ENCODE results near the gene H2AZ1.

H2AZ1 gene

DNA sequence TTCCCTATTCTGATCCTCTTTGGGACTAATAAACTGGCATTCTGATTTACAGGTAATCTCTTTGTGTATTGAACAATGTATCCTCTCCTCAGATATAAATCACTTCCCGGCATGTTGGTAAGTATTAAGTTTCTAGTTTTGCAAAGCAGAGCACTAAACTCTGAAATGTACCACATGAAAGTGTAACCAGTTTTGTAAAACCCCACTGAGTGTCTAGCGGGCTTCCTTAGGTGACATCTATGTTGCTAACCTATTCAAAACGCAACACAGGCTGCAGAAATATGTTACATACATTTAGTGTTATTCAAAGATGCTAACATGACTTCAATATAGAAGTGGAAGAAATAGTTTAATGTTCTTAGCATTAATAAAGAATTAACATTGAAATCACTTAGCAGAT is 28.9 kb downstream of the H2AZ1 start:
- no peak overlapping the region for H3K4me3 ChIP-seq (ENCODE audit: control insufficient read depth, low read depth, low read length)
- no peak for DNase-seq (ENCODE audit: low read depth)
- TF ChIP-seq, protein P1, sequence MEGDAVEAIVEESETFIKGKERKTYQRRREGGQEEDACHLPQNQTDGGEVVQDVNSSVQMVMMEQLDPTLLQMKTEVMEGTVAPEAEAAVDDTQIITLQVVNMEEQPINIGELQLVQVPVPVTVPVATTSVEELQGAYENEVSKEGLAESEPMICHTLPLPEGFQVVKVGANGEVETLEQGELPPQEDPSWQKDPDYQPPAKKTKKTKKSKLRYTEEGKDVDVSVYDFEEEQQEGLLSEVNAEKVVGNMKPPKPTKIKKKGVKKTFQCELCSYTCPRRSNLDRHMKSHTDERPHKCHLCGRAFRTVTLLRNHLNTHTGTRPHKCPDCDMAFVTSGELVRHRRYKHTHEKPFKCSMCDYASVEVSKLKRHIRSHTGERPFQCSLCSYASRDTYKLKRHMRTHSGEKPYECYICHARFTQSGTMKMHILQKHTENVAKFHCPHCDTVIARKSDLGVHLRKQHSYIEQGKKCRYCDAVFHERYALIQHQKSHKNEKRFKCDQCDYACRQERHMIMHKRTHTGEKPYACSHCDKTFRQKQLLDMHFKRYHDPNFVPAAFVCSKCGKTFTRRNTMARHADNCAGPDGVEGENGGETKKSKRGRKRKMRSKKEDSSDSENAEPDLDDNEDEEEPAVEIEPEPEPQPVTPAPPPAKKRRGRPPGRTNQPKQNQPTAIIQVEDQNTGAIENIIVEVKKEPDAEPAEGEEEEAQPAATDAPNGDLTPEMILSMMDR (conservative IDR thresholded peaks at IDR 0.05; ENCODE audit: control insufficient read depth, insufficient read depth, low read depth, low read length), result no peak

DNA sequence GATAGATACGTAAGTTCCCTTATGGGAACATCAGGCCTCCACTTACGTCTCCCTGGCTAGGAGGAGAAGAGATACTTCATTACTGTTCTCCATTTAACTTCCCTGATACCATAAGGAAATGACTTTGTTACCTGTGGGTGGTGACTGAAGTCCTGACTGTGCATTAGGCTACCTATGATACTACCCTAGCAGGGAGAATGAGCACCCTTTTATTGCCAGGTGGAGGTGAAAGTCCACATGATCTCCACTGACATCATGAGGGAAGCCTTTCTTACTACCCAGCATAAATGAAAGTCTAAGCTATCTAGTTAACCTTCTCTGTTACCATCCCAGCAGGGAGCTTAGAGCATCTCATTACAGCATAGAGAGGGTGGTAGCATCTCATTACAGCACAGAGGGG is 31.4 kb downstream of the H2AZ1 start:
- no peak for DNase-seq (ENCODE audit: low read depth)
- TF ChIP-seq, protein P1 (conservative IDR thresholded peaks at IDR 0.05; ENCODE audit: control insufficient read depth, insufficient read depth, low read depth, low read length), result no peak
- H3K4me3 ChIP-seq (ENCODE audit: control insufficient read depth, low read depth, low read length), result no peak overlapping the region

DNA sequence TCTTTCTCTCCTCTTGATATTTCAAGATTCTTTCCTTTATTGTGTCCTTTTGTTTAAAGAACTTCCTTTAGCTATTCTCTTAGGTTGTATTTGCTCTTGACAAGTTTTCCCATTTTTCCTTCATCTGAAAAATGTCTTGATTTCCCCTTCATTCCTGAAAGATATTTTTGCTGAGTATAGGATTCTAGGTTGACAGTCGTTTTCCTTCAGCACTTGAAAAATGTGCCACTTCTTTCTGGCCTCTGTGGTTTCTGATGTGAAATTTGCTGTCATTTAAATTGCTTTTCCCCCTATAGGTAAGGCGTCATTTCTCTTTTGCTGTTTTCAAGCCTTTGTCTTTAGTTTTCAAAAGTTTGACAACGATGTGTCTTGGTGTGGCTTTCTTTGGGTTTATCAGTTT is 32.5 kb downstream of the H2AZ1 start:
- no peak overlapping the region for H3K4me3 ChIP-seq (ENCODE audit: control insufficient read depth, low read depth, low read length)
- TF ChIP-seq, protein P1 (conservative IDR thresholded peaks at IDR 0.05; ENCODE audit: control insufficient read depth, insufficient read depth, low read depth, low read length), result no peak
- no peak for DNase-seq (ENCODE audit: low read depth)

DNA sequence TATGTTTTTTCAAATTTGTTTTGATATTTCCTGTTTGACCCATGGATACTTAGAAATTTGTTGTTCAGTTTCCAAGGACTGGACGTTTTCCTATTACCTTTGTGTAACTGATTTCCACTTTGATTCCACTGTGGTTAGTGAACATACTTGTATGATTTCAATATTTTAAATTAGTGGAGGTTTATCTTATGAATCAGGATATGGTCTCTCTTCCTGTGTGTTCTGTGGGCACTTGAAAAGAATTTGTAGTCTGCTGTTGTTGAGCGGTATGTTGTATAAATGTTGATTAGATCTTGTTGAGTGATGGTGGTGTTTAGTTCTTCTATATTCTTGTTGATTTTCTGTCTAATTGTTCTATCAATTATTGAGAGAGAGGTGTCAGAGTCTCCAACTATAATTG is 34.6 kb downstream of the H2AZ1 start:
- DNase-seq (ENCODE audit: low read depth), result no peak
- TF ChIP-seq, protein P1 (conservative IDR thresholded peaks at IDR 0.05; ENCODE audit: control insufficient read depth, insufficient read depth, low read depth, low read length), result no peak
- no peak overlapping the region for H3K4me3 ChIP-seq (ENCODE audit: control insufficient read depth, low read depth, low read length)

Data from fibroblast of mammary gland (primary cell).